NCI-H446 treated with DMSO at 0.1 percent for 48 hours (cell line): Measurements from ENCODE around the gene GREB1.

Source experiments
- DNase-seq: peaks from one replicate; lab custom pipeline; 2025; lab: John Stamatoyannopoulos, UW

GREB1 gene

GRCh38 chr2:11540148-11540995 is 6.5 kb downstream of the GREB1 start:
- no peak for DNase-seq

DNA sequence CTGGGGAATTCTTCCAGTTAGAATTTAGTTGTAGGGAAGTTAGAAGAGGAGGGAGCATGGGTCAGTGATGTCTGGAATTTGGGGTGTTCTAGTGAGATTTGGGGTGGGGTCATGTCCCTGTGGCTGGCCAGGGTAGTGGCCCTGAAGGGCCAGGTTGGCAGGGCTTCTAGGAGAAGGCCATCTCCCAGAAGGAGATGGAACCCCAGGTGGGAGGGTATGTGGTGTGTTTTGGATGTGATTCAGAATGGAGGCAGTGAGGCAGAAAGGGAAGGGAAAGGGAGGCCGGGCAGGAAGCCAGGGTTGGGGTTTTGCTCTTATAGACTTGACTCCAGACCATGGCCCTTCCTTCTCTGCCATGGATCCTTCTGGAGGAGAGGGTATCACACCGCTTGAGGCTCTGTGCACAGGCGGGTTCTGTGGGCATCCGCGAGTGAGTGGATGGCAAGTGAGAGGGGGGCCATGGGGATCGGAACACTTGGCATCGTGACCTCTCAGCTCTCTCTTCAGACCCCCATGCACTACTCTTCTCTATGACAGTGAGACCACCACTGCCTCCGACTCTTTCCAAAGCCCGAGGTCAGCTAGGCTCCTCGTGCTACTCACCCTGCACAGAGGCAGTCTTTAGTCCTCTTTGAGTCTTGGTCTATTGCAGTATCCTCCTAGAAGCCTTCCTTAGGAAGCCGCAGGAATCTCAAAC is 7.3 kb downstream of the GREB1 start:
- no peak for DNase-seq

GRCh38 chr2:11541693-11542274 is 7.9 kb downstream of the GREB1 start:
- DNase-seq: no peak

DNA sequence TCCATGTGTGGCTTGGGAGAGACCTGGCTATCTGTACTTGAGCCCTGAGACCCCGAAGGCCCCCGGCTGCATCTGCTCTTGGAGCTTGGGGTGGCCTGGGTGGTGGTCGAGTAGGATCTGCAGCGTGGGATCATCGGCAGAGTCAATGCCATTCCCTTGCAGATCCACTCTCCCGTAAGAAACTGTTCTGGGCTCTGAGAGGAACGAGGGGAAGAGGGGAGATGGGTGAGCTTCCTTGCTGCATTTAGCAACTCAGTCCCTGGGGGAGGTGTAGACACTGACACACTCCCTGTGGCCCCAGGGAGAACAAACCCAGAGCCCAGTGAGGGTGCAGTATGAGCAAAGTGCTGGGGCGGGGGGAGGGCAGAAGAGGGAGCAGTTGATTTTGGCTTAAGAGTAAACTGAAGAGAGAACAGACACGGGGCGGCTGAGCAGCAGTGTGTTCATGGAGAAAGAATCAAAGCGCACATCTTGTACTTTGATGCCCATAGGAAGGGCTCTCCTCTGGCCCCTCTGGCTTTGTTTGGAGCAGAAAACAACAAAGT is 8.5 kb downstream of the GREB1 start:
- no peak for DNase-seq

DNA sequence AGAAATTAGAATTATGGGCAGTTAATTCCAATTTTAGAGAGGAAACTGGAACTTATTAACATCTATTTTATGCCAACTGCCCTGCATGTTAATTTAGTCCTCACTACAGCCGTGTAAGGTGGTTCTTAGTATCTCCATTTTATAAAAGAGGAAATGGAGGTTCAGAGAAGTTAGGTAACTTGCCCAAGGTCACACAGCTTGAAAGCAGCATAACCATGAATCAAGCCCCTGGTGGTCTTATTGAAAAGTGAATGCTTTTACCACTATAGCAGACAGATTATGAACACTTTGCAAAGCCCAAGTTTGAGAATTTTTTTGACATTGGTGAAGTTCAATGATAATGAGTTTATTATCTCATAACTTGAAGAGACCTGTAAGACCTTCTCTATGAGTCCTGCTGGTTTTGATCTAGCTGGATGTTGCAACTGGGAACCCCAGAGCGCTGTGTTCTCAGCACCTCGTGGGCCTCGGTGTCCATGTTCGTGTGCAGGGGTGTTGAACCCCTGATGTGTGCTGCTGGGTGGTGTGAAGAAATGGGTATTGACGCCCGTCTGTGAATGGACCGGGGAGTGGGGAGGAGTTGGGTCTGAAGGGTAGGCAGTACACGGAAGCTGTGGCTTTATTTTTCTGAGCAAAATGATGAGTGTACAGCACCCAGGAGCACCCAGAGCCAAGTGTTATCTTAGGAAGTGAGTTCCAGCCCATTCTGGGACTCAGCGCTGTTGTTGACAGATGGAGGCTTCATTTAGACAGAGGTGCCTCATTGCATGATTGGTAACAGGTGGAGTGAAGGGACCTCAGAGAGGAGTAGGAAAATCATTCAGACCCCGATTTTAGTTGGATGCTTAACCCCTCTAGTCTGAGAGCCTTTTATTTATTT is 9.7 kb downstream of the GREB1 start:
- DNase-seq: no peak

DNA sequence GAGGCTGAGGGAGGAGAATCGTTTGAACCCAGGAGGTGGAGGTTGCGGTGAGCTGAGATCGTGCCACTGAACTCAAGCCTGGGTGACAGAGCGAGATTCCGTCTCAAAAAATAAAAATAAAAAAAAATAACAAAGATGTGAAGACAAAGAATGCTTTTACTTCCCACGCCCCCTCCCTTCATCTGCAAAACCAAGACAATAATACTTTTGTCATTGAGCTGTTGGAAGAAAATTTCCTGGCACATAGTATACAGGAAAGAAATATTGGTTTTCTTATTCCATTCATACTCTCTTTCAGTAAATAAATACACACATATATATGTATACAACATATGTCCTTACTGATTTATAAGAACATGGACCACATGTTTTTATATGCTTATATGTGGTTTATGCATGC is 12.2 kb downstream of the GREB1 start:
- DNase-seq: no peak

DNA sequence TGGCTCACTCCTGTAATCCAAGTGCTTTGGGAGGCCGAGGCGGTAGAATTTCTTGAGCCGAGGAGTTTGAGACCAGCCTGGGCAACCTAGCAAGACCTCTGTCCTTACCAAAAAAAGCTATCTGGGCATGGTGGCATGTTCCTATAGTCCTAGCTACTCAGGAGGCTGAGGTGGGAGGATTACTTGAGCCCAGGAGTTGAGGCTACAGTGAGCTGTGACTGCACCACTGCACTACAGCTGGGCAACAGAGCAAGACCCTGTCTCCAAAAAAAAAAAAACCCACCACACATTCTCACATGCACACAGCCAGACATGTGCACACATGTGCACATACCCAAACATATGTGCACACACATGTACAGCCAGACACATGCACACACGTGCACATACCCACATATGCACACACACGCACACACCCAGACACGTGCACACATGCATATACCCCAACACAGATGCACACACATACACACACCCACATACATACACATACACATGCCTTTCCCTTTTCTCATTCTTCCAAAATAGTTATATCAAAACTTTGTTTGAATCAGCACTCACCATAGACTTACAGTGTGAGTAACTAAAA is 14.2 kb downstream of the GREB1 start:
- DNase-seq: no peak

DNA sequence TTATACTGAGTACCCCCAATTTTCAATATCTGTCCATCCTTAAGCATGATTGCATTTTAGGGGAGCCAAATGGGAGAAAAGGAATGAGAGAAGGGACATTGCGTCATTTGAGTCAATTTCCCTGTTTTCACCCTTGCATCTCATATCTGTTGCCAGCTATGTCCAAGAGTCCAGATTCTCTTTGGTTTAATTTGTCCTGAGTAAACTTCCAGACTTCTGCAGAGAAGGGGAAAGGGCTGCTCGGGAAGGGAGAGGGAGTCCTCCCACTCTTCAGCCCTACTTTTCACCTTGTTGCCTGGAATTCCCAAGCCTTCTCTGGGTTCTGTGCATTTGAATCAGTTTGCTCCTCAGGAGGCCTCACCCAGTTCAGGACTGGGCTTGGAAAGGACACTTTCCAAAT is 16.5 kb downstream of the GREB1 start:
- no peak for DNase-seq

GRCh38 chr2:11550901-11551568 is 17.2 kb downstream of the GREB1 start:
- DNase-seq: no peak

- no peak for DNase-seq
These were observed 17.9 kb downstream of the GREB1 start for GRCh38 chr2:11551569-11552259.

GRCh38 chr2:11552260-11552638 is 18.4 kb downstream of the GREB1 start:
- DNase-seq: no peak

DNA sequence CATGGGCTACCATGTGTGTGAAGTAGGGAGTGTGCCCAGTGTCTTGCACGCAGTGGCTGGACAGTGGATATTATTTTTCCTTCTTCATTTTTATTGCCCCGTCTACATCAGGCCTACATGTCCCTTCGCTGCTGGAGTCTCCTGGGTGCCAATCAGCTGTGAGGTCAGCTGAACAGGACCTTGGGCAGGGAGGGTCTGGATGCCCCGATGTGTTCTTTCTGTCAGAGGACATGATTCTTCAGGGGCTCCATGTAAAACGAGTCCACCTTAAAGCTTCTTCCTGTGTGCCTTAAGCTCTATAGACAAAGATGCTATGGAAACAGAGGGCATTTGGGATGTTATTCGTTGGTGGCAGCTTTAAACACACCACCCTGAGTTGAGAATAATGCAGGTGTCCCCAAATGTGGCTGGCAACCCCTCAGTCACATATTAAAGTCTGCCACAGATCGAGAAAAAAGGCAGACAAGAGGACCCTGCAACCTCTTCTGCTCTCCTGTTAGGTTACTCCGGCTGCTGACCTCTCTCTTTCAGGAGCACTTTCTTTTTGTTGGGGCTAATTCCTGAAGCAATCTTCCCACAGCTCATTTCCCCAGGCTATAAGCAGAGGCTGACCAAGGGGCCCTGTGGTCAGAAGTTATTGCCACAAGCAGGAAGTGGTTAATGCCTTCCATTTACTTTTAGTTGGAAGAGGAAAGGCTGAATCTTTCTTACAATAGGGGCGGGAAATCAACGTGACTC is 20.0 kb downstream of the GREB1 start:
- no peak for DNase-seq

DNA sequence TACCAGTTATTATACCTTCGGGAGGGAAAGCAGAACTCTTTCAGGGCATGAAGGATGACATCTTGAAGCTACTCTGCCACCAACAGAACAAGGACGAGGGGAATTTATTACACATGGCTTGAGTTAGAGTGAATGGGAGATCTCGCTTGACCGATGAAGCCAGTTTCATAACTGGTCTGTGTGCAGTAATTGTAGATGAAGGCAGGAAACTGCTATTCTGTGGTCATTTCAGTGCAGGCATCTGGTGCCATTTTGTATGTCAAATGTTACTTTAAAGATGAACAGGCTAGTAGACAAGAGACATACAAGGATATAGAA is 20.5 kb downstream of the GREB1 start:
- DNase-seq: no peak

- DNase-seq: no peak
These were observed 22.4 kb downstream of the GREB1 start for GRCh38 chr2:11556101-11556806.

GRCh38 chr2:11558214-11558886 is 24.5 kb downstream of the GREB1 start:
- DNase-seq: no peak

DNA sequence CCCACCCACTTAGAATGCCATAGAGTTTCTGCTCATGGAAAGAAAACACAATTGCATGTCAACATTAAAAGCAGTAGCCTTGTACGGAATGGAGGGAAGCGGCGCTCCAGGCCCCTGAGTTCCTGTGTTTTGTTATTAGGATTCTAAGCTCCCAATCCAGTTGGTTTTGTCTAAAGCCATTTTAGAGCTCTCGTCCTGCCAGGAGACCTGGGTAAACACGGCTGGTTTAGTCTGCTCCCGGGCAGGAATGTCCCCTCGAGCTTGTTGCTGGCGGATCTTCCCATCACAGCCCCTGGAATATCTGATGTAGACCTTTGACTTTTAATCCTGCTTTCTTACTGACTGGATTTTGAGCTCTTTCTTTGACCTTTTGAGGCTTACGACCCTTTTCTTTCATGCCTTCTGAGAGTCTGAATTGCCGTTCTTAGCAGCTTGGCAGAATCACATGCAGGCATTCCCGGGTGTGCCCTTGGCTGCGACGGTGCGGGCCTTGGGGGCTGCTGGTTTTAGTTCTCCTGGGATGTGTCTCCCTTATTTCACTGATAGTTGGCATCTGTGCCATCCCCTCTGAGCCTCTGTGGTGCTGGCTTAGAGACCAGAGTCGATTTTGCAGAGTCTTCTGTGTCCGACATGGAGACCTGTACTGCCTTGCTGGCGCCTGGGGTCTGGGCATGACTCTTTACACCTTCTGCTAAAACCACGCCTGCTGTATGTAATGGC is 25.4 kb downstream of the GREB1 start:
- no peak for DNase-seq

- no peak for DNase-seq
These were observed 25.9 kb downstream of the GREB1 start for GRCh38 chr2:11559786-11560155.

DNA sequence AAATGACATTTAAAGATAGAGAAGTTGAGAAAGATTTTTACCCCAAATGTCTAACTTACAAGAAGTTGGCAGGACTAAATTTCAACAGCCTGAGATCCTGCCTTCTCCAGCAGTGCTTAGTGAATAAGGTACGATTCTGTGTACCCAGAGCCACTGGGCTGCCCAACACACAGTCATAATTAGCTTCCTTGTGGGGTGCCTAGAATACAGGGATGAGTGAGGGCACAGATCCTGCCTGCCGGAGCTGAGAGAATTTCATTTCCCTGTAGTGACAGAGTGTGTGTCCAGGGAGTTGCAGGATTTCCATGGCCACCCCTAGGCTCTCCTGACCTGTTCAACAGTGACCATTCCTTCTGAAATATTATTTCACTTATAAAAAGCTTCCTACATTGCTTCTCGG is 27.0 kb downstream of the GREB1 start:
- no peak for DNase-seq
